Astrocyte (in vitro differentiated cells and primary cell): ENCODE data around the gene HOXD10.

Experiments
- CTCF ChIP-seq: IDR thresholded peaks from 2 replicates; pipeline ENCODE4 v1.5.1; 2011; ENCODE audit warnings: low read depth, mild to moderate bottlenecking, inconsistent platforms, low read length, moderate library complexity; ENCODE audit not compliant: insufficient read depth
- EZH2 ChIP-seq: IDR thresholded peaks from 2 replicates; pipeline ENCODE4 v1.6.1; 2012; ENCODE audit warnings: mild to moderate bottlenecking, low read length, inconsistent platforms; ENCODE audit not compliant: insufficient read depth

GRCh38 chr2:176078541-176079284, 37.9 kb upstream of the HOXD10 start:
- TF ChIP-seq EZH2 (no peak), CTCF (no peak)
